ENCODE data around the gene SYPL2.

GRCh38 chr1:109485001-109485400 is 18.7 kb downstream of the SYPL2 start:
- TF ChIP-seq, protein P1, sequence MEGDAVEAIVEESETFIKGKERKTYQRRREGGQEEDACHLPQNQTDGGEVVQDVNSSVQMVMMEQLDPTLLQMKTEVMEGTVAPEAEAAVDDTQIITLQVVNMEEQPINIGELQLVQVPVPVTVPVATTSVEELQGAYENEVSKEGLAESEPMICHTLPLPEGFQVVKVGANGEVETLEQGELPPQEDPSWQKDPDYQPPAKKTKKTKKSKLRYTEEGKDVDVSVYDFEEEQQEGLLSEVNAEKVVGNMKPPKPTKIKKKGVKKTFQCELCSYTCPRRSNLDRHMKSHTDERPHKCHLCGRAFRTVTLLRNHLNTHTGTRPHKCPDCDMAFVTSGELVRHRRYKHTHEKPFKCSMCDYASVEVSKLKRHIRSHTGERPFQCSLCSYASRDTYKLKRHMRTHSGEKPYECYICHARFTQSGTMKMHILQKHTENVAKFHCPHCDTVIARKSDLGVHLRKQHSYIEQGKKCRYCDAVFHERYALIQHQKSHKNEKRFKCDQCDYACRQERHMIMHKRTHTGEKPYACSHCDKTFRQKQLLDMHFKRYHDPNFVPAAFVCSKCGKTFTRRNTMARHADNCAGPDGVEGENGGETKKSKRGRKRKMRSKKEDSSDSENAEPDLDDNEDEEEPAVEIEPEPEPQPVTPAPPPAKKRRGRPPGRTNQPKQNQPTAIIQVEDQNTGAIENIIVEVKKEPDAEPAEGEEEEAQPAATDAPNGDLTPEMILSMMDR (IDR thresholded peaks at IDR 0.05; ENCODE audit: extremely low read depth in 1 of 2, insufficient read depth in 1 of 2, low read depth in 1 of 2, low read length in 2 of 2): no peak
- no peak for TF ChIP-seq MYC (IDR thresholded peaks at IDR 0.05; ENCODE audit: low read depth, low read length)
